Gastroesophageal sphincter (tissue), 4 donors: ENCODE measurements around the gene ROR1. TPM values are rescaled to one million over a fixed set of nuclear protein-coding genes. Genes with fewer than 3 reads are reported as not detected.
A peak's percentile ranks its signal among the peaks of the same experiment; 100 is the strongest.

Experiments
- ATAC-seq: fragments of 150-250 bp; one replicate; pipeline ENCODE4 v1.9.1; 2016; ENCODE audit warnings: mild to moderate bottlenecking, moderate library complexity
- H3K27ac ChIP-seq, 4 donors: fragments of 200-600 bp; sonication (generic) in 3 of 4; 1 replicate in 3 of 4; 2 replicates in 1 of 4; pipeline ENCODE4 v1.5.1; 2016 to 2019
- H3K27me3 ChIP-seq: fragments of 200-600 bp; sonication (generic); one replicate; pipeline ENCODE4 v1.5.1; 2019
- H3K36me3 ChIP-seq, 2 donors: fragments of 200-600 bp; sonication (generic); one replicate each; pipeline ENCODE4 v1.5.1; 2019; ENCODE audit warnings: control low read depth in 1 of 2
- H3K4me1 ChIP-seq, 3 donors: fragments of 200-600 bp; sonication (generic); 1 replicate in 2 of 3; 2 replicates in 1 of 3; pipeline ENCODE4 v1.5.1; 2016 to 2019; ENCODE audit warnings: control low read depth in 2 of 3
- H3K4me3 ChIP-seq, 2 donors: fragments of 200-600 bp; sonication (generic); one replicate each; pipeline ENCODE4 v1.5.1; 2019; ENCODE audit warnings: mild to moderate bottlenecking in 1 of 2, moderate library complexity in 1 of 2
- H3K9me3 ChIP-seq, 3 donors: fragments of 200-600 bp; sonication (generic); one replicate each; pipeline ENCODE4 v1.5.1; 2017 to 2019; ENCODE audit warnings: control low read depth in 2 of 3
- EP300 ChIP-seq: sonication (generic); formaldehyde crosslinking; IDR thresholded peaks from one replicate; pipeline ENCODE4 v1.6.1; 2017; ENCODE audit warnings: antibody characterized with exemption, mild to moderate bottlenecking
- POLR2A ChIP-seq, 2 donors: fragments of 450-650 bp; IDR thresholded peaks; one replicate each; pipeline ENCODE4 v1.6.1; 2017; ENCODE audit warnings: antibody characterized with exemption in 2 of 2, mild to moderate bottlenecking in 2 of 2, moderate library complexity in 1 of 2
- POLR2AphosphoS5 ChIP-seq: sonication (generic); formaldehyde crosslinking; IDR thresholded peaks from one replicate; pipeline ENCODE4 v1.6.1; 2017; ENCODE audit warnings: antibody characterized with exemption
- WGBS, 2 donors: methylation state at CpG; one replicate each; pipeline ENCODE4 v1.1.5; 2018; ENCODE audit warnings: low coverage in 1 of 2; 5-methylcytosine and 5-hydroxymethylcytosine counted together
- total RNA-seq, 4 donors: library from RNA; depleted of rRNA; stranded (reverse); fragments of >200 nt; gene quantifications; one replicate each; pipeline ENCODE4 v1.1.0, GENCODE V29; 2016
- TF ChIP-seq, protein P1 (sequence below), 4 experiments: fragments of 200-600 bp in 2 of 4; fragments of 450-650 bp in 2 of 4; sonication (generic) in 1 of 4; IDR thresholded peaks; one replicate each; pipeline ENCODE4 v1.5.1; 2017 to 2019; ENCODE audit warnings: antibody characterized with exemption in 4 of 4, mild to moderate bottlenecking in 2 of 4, moderate library complexity in 2 of 4

ROR1 gene
- total RNA-seq, 4 donors from 2014 or later, result 5.0 to 38.0 (median 8.3) TPM

DNA sequence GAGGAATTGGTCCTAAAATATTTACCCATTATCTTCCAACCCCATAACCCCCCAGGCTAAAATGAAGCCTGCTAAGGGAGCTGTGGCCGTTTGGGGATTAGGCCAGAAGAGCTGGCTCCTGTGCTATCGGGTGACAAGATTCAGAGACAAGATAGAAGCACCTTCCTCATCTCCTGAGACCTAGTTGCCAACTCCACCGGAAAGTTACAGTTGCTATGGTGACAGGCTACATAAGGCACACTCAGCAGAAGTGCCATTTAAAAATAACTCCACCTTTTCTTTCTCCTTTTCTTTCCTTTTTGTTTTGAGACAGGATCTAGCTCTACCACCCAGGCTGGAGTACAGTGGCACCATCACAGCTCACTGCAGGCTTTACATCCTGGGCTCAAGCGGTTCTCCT is 43.6 kb upstream of the ROR1 start:
- 40 to 61% methylated on average over 2 to 3 of the region's 4 CpGs for WGBS, 2 donors
- H3K27ac ChIP-seq, result no peak overlapping the region
- H3K9me3 ChIP-seq, result no peaks in the 10 kb centered on the region

DNA sequence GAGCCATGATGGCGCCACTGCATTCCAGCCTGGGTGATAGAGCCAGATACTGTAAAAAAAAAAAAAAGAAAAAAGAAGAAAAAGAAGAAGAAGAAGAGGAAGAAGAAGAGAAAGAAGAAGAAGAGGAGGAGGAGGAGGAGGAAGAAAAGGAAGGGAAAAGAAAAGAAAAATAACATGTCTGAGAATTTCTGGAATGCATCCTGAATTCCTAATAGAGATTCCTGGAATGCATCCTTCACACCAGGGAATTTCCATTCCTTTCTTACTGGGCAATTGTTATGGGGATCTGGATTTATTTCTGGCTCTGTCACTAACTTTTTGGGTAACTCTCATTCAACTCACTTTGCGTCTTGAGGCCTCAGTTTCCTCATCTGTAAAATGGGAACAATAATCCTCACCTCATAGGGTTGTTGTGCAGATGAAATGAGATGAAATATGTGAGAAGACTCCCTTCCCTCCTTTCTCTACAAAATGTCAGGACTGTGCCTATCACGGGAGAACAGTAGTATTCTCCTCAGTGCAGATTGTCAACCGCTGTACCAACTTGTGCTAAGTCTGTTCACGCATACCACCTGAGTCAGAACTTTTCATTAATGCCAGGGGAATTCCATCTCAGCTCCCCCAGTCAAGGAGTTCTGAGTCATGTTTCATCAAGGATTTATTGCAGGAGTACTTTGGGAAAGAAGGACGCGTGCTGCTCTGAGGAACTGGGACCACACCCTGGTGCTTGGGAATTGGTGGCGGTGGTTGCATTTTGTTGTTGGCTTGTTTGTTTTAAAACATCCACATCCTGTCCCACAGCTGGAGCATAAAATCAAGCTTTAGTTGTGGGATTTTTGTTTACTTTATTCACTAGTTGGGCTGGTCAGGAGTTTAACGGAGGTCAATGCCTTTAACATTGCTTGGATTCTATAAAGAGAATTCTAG is 42.4 kb upstream of the ROR1 start:
- Histone ChIP-seq H3K9me3 (no peaks in the 10 kb centered on the region), H3K36me3 (no peaks in the 10 kb centered on the region), H3K4me1 (peaks cover 0 to 7% (median 0%) of the 10 kb centered on the region in 3 donors), H3K27ac (no peak overlapping the region), H3K4me3 (no peak overlapping the region), H3K27me3 (no peaks in the 10 kb centered on the region)
- no peak for TF ChIP-seq POLR2A (IDR thresholded peaks at IDR 0.05)
- TF ChIP-seq POLR2AphosphoS5, result peak; percentile 68
- peak; percentile 67 for ATAC-seq
- 46 to 68% methylated on average over 5 to 9 of the region's 9 CpGs for WGBS, 2 donors

More for the DNA sequence above, 43.6 kb upstream of the ROR1 start:
- H3K36me3 ChIP-seq, result no peaks in the 10 kb centered on the region
- no peak overlapping the region for H3K4me3 ChIP-seq
- no peaks in the 10 kb centered on the region for H3K27me3 ChIP-seq
- no peak for ATAC-seq
- peaks cover 0 to 7% (median 0%) of the 10 kb centered on the region in 3 donors for H3K4me1 ChIP-seq
- TF ChIP-seq POLR2AphosphoS5, result no peak
- TF ChIP-seq POLR2A (IDR thresholded peaks at IDR 0.05), result no peak
- TF ChIP-seq, protein P1, sequence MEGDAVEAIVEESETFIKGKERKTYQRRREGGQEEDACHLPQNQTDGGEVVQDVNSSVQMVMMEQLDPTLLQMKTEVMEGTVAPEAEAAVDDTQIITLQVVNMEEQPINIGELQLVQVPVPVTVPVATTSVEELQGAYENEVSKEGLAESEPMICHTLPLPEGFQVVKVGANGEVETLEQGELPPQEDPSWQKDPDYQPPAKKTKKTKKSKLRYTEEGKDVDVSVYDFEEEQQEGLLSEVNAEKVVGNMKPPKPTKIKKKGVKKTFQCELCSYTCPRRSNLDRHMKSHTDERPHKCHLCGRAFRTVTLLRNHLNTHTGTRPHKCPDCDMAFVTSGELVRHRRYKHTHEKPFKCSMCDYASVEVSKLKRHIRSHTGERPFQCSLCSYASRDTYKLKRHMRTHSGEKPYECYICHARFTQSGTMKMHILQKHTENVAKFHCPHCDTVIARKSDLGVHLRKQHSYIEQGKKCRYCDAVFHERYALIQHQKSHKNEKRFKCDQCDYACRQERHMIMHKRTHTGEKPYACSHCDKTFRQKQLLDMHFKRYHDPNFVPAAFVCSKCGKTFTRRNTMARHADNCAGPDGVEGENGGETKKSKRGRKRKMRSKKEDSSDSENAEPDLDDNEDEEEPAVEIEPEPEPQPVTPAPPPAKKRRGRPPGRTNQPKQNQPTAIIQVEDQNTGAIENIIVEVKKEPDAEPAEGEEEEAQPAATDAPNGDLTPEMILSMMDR (IDR thresholded peaks at IDR 0.05), result no peak
- TF ChIP-seq EP300, result no peak

DNA sequence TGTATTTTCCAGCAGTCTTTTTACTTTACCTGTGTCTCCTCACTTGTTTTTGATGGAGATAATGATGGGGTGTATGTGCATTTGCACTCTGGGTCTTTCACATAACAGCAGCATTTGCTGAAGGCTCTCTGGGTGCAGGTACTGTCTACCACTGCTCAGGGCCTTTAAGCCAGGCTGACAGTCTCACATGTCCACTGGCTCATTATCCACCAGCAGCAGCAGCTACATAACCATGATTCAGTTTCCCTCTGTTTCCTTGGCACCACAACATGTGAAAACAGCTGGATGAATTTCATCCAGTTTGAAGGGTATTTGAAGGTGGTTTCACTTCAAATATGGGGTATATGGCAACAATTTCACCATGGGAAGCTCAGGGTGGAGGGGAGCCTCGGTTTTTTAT is 41.2 kb upstream of the ROR1 start:
- H3K27me3 ChIP-seq, result no peaks in the 10 kb centered on the region
- no peak overlapping the region for H3K4me3 ChIP-seq
- H3K9me3 ChIP-seq, result peaks cover 0 to 7% (median 0%) of the 10 kb centered on the region in 3 donors
- H3K36me3 ChIP-seq, result no peaks in the 10 kb centered on the region
- TF ChIP-seq POLR2A (IDR thresholded peaks at IDR 0.05) (no peak), POLR2AphosphoS5 (no peak), EP300 (no peak)
- TF ChIP-seq, protein P1 (IDR thresholded peaks at IDR 0.05), result no peak
- no peak for ATAC-seq
- no peak overlapping the region for H3K27ac ChIP-seq
- peaks cover 0 to 7% (median 0%) of the 10 kb centered on the region in 3 donors for H3K4me1 ChIP-seq
- 100% methylated on average over 1 of the region's 1 CpG for WGBS, 2 donors

DNA sequence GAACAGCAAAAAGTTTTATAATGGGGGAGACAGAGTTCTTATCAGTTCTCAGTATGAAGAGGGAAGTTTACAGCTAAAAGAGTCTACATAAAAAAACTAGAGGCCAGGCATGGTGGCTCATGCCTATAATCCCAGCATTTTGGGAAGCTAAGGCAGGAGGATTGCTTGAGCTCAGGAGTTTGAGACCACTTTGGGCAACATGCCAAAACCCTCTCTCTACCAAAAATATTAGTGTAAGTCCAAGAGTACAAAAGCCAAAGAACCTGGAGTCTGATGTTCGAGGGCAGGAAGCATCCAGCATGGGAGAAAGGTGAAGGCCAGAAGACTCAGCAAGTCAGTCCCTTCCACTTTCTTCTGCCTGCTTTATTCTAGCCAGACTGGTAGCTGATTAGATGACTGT is 35.0 kb upstream of the ROR1 start:
- H3K9me3 ChIP-seq, result peaks cover 0 to 7% (median 0%) of the 10 kb centered on the region in 3 donors
- no peak overlapping the region for H3K27ac ChIP-seq
- H3K36me3 ChIP-seq, result no peaks in the 10 kb centered on the region
- ATAC-seq, result no peak
- TF ChIP-seq, protein P1 (IDR thresholded peaks at IDR 0.05), result no peak
- TF ChIP-seq POLR2AphosphoS5 (no peak), EP300 (no peak), POLR2A (IDR thresholded peaks at IDR 0.05) (no peak)
- H3K27me3 ChIP-seq, result no peaks in the 10 kb centered on the region
- 86 to 100% methylated on average over 1 of the region's 1 CpG for WGBS, 2 donors
- H3K4me3 ChIP-seq, result no peak overlapping the region
- H3K4me1 ChIP-seq, result no peaks in the 10 kb centered on the region

DNA sequence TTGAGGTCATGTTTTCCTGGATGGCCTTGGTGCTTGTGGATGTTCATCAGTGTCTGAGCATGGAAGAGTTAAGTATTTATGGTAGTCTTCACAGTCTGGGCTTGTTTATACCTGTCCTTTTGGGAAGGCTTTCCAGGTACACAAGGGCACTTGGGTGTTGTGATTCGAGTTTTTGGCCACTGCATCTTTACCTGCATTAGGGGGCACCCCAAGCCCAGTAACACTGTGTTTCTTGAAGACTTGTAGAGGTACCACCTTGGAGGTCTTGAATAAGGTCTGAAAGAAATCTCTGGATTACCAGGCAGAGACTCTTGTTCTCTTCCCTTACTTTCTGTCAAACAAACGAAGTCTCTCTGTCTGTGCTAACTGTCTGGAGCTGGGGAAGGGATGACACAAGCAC is 34.4 kb upstream of the ROR1 start:
- H3K27ac ChIP-seq, result no peak overlapping the region
- H3K36me3 ChIP-seq, result no peaks in the 10 kb centered on the region
- ATAC-seq, result no peak
- no peaks in the 10 kb centered on the region for H3K27me3 ChIP-seq
- peaks cover 0 to 7% (median 0%) of the 10 kb centered on the region in 3 donors for H3K9me3 ChIP-seq
- WGBS, 2 donors, result 83% methylated on average over 1 of the region's 2 CpGs; no CpG with 5 or more reads in 1 of the 2 donors
- no peaks in the 10 kb centered on the region for H3K4me1 ChIP-seq
- TF ChIP-seq EP300 (no peak), POLR2AphosphoS5 (no peak), POLR2A (IDR thresholded peaks at IDR 0.05) (no peak)
- TF ChIP-seq, protein P1 (IDR thresholded peaks at IDR 0.05), result no peak
- H3K4me3 ChIP-seq, result no peak overlapping the region
